ENCODE measurements around the gene ZNF789. TPM values are rescaled to one million over a fixed set of nuclear protein-coding genes. Genes with fewer than 3 reads are reported as not detected.

ZNF789 gene
- total and polyA plus RNA-seq, 4 donors = 1.6 to 7.4 (median 4.8) TPM

GRCh38 chr7:99424932-99425730 is 47.6 kb upstream of the ZNF789 start:
- Histone ChIP-seq H3K4me1 (ENCODE audit: control insufficient read depth in 4 of 4, insufficient read depth in 4 of 4, low read length in 3 of 4) (peaks cover 0 to 3% (median 0%) of the 10 kb centered on the region in 4 donors), H3K9me3 (ENCODE audit: control insufficient read depth in 4 of 4, low read length in 3 of 4) (no peaks in the 10 kb centered on the region), H3K27ac (ENCODE audit: low read depth in 1 of 2, low read length in 2 of 2) (no peak overlapping the region), H3K4me3 (ENCODE audit: low read depth in 1 of 3, low read length in 3 of 3) (no peak overlapping the region), H3K36me3 (ENCODE audit: control insufficient read depth in 4 of 4, insufficient read depth in 3 of 4, low read depth in 1 of 4, low read length in 3 of 4) (peaks cover 2 to 50% (median 13%) of the 10 kb centered on the region in 4 donors), H3K9ac (ENCODE audit: low read depth in 1 of 2, low read length in 2 of 2) (no peak overlapping the region), H3K27me3 (ENCODE audit: control insufficient read depth in 4 of 4, insufficient read depth in 4 of 4, low read length in 3 of 4) (no peaks in the 10 kb centered on the region)
- no peak for DNase-seq (ENCODE audit: low spot score)
- 97% methylated on average over 24 of the region's 24 CpGs for WGBS
- TF ChIP-seq, protein P1, sequence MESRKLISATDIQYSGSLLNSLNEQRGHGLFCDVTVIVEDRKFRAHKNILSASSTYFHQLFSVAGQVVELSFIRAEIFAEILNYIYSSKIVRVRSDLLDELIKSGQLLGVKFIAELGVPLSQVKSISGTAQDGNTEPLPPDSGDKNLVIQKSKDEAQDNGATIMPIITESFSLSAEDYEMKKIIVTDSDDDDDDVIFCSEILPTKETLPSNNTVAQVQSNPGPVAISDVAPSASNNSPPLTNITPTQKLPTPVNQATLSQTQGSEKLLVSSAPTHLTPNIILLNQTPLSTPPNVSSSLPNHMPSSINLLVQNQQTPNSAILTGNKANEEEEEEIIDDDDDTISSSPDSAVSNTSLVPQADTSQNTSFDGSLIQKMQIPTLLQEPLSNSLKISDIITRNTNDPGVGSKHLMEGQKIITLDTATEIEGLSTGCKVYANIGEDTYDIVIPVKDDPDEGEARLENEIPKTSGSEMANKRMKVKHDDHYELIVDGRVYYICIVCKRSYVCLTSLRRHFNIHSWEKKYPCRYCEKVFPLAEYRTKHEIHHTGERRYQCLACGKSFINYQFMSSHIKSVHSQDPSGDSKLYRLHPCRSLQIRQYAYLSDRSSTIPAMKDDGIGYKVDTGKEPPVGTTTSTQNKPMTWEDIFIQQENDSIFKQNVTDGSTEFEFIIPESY (IDR thresholded peaks at IDR 0.05) = no peak
- TF ChIP-seq, protein P2, sequence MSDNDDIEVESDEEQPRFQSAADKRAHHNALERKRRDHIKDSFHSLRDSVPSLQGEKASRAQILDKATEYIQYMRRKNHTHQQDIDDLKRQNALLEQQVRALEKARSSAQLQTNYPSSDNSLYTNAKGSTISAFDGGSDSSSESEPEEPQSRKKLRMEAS (IDR thresholded peaks at IDR 0.05) = no peak
- TF ChIP-seq NR2F2 (IDR thresholded peaks at IDR 0.05) (no peak), SP1 (IDR thresholded peaks at IDR 0.05) (no peak)

DNA sequence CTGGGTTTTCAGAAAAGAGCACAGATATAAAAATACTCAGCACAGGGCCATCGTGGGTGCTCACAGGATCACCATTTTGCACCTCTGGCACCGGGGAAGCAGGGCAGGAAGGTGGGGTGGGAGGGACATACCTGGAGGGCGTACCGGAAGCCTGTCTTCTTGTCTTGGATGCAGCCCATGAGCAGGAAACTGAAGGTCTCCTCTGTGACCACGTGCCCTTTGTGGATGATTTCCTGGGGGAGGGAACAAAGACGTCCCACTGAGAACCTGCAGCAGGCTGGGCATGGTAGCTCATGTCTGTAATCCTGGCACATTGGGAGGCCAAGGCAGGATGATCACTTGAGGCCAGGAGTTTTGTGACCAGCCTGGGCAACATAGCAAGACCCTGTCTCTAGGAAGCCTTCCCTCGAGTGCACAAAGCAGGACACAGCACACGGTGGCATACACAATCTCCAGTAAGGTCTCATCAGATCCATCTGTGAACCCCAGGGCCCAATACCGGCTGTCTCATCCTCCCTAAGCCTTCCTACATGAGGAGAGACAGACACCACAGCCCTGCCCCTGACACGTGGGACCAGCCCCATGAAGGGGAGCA is 43.6 kb upstream of the ZNF789 start:
- Histone ChIP-seq H3K36me3 (ENCODE audit: control insufficient read depth in 4 of 4, insufficient read depth in 3 of 4, low read depth in 1 of 4, low read length in 3 of 4) (peaks cover 5 to 46% (median 13%) of the 10 kb centered on the region in 4 donors), H3K27me3 (ENCODE audit: control insufficient read depth in 4 of 4, insufficient read depth in 4 of 4, low read length in 3 of 4) (no peaks in the 10 kb centered on the region), H3K9ac (ENCODE audit: low read depth in 1 of 2, low read length in 2 of 2) (no peak overlapping the region), H3K27ac (ENCODE audit: low read depth in 1 of 2, low read length in 2 of 2) (no peak overlapping the region), H3K9me3 (ENCODE audit: control insufficient read depth in 4 of 4, low read length in 3 of 4) (no peaks in the 10 kb centered on the region), H3K4me3 (ENCODE audit: low read depth in 1 of 3, low read length in 3 of 3) (no peak overlapping the region), H3K4me1 (ENCODE audit: control insufficient read depth in 4 of 4, insufficient read depth in 4 of 4, low read length in 3 of 4) (peaks cover 0 to 3% (median 0%) of the 10 kb centered on the region in 4 donors)
- TF ChIP-seq EGR1 (IDR thresholded peaks at IDR 0.05; ENCODE audit: low read depth in 2 of 2) (no peak), ATF3 (IDR thresholded peaks at IDR 0.05) (no peak), GABPA (IDR thresholded peaks at IDR 0.05 in 1 of 2, conservative IDR thresholded peaks at IDR 0.05 in 1 of 2) (no peak), YY1 (IDR thresholded peaks at IDR 0.05) (no peak), JUND (IDR thresholded peaks at IDR 0.05) (no peak), REST (IDR thresholded peaks at IDR 0.05) (no peak), HNF4G (IDR thresholded peaks at IDR 0.05) (no peak), SP1 (IDR thresholded peaks at IDR 0.05) (no peak), FOXA1 (IDR thresholded peaks at IDR 0.05) (no peak), HNF4A (conservative IDR thresholded peaks at IDR 0.05) (no peak), TAF1 (conservative IDR thresholded peaks at IDR 0.05) (no peak), NR2F2 (IDR thresholded peaks at IDR 0.05) (no peak), RXRA (IDR thresholded peaks at IDR 0.05) (no peak)
- TF ChIP-seq, protein P1 (IDR thresholded peaks at IDR 0.05) = no peak
- 94% methylated on average over 10 of the region's 10 CpGs for WGBS
- no peak for DNase-seq (ENCODE audit: low spot score)

All from liver (tissue), 9 donors.